Astrocyte (in vitro differentiated cells and primary cell): ENCODE measurements around the gene CFDP1. TPM values are rescaled to one million over a fixed set of nuclear protein-coding genes. Genes with fewer than 3 reads are reported as not detected.

Experiments used
- DNase-seq: peaks from one replicate; pipeline ENCODE4 v3.0.0-alpha.2; 2010; ENCODE audit warnings: low read depth
- FAIRE-seq: peaks from 2 replicates; lab custom pipeline; 2011; peaks lifted over from hg19 to GRCh38; lab: Jason Lieb, UNC
- H2AFZ ChIP-seq: 2 replicates; pipeline ENCODE4 v1.6.0; 2012; ENCODE audit warnings: low read depth, low read length, inconsistent platforms
- H3K27ac ChIP-seq: 2 replicates; pipeline ENCODE4 v1.5.1; 2011; ENCODE audit warnings: low read depth, low read length, inconsistent platforms
- H3K27me3 ChIP-seq: 2 replicates; pipeline ENCODE4 v1.6.0; 2011; ENCODE audit warnings: low read length, inconsistent platforms; ENCODE audit not compliant: insufficient read depth
- H3K36me3 ChIP-seq: 2 replicates; pipeline ENCODE4 v1.5.1; 2011; ENCODE audit warnings: low read length, inconsistent platforms; ENCODE audit not compliant: insufficient read depth
- H3K4me1 ChIP-seq: 2 replicates; pipeline ENCODE4 v1.5.1; 2011; ENCODE audit warnings: low read length, inconsistent platforms; ENCODE audit not compliant: insufficient read depth
- H3K4me2 ChIP-seq: 2 replicates; pipeline ENCODE4 v1.6.0; 2012; ENCODE audit warnings: low read length, inconsistent platforms
- H3K4me3 ChIP-seq: 2 replicates; pipeline ENCODE4 v1.5.1; 2011; ENCODE audit warnings: low read depth, mild to moderate bottlenecking, low read length, inconsistent platforms; ENCODE audit not compliant: insufficient read depth
- H3K79me2 ChIP-seq: 2 replicates; pipeline ENCODE4 v1.6.0; 2012; ENCODE audit warnings: mild to moderate bottlenecking, low read length, inconsistent platforms; ENCODE audit not compliant: insufficient read depth
- H3K9ac ChIP-seq: 2 replicates; pipeline ENCODE4 v1.6.0; 2012; ENCODE audit warnings: mild to moderate bottlenecking, low read length, inconsistent platforms
- H3K9me3 ChIP-seq: 2 replicates; pipeline ENCODE4 v1.5.1; 2012; ENCODE audit warnings: low read depth, mild to moderate bottlenecking, low read length, inconsistent platforms; ENCODE audit not compliant: insufficient read depth
- H4K20me1 ChIP-seq: 2 replicates; pipeline ENCODE4 v1.6.0; 2012; ENCODE audit warnings: low read length, inconsistent platforms; ENCODE audit not compliant: insufficient read depth
- H3K27ac Mint-ChIP-seq: one replicate; pipeline ENCODE4 v1.8.0; 2021; ENCODE audit warnings: mild to moderate bottlenecking, mixed read lengths; ENCODE audit not compliant: unreplicated experiment
- H3K27me3 Mint-ChIP-seq: one replicate; pipeline ENCODE4 v1.8.0; 2021; ENCODE audit warnings: low read depth, mixed read lengths; ENCODE audit not compliant: unreplicated experiment
- H3K36me3 Mint-ChIP-seq: one replicate; pipeline ENCODE4 v1.8.0; 2021; ENCODE audit warnings: low read depth, mixed read lengths; ENCODE audit not compliant: unreplicated experiment
- H3K4me1 Mint-ChIP-seq: one replicate; pipeline ENCODE4 v1.8.0; 2021; ENCODE audit warnings: low read depth, mixed read lengths; ENCODE audit not compliant: unreplicated experiment
- H3K4me3 Mint-ChIP-seq: one replicate; pipeline ENCODE4 v1.8.0; 2021; ENCODE audit warnings: mild to moderate bottlenecking, moderate library complexity, mixed read lengths; ENCODE audit not compliant: unreplicated experiment
- H3K9me3 Mint-ChIP-seq: one replicate; pipeline ENCODE4 v1.8.0; 2021; ENCODE audit warnings: mild to moderate bottlenecking, mixed read lengths; ENCODE audit not compliant: unreplicated experiment
- CTCF ChIP-seq: IDR thresholded peaks from 2 replicates; pipeline ENCODE4 v1.5.1; 2011; ENCODE audit warnings: low read depth, mild to moderate bottlenecking, inconsistent platforms, low read length, moderate library complexity; ENCODE audit not compliant: insufficient read depth
- EZH2 ChIP-seq: IDR thresholded peaks from 2 replicates; pipeline ENCODE4 v1.6.1; 2012; ENCODE audit warnings: mild to moderate bottlenecking, low read length, inconsistent platforms; ENCODE audit not compliant: insufficient read depth
- total RNA-seq: library from RNA; stranded (reverse); gene quantifications from 2 replicates; pipeline ENCODE4 v1.2.1, GENCODE V29; 2021

The CFDP1 gene
- total RNA-seq, 1 donor from 2014 or later: 36.9 TPM

GRCh38 chr16:75261590-75262078, 171.7 kb downstream of the CFDP1 start:
- FAIRE-seq: no peak
- H3K27ac Mint-ChIP-seq: no peak overlapping the region

GRCh38 chr16:75260851-75261589, 172.3 kb downstream of the CFDP1 start:
- Histone ChIP-seq H4K20me1 (peaks cover 87% of the 10 kb centered on the region), H3K9me3 (no peaks in the 10 kb centered on the region), H3K4me1 (peaks cover 51% of the 10 kb centered on the region), H3K9ac (no peak overlapping the region), H3K4me3 (no peak overlapping the region), H3K36me3 (no peaks in the 10 kb centered on the region), H3K27me3 (no peaks in the 10 kb centered on the region), H3K4me2 (peak overlapping the region; percentile 98), H2AFZ (no peak overlapping the region), H3K79me2 (peaks cover 100% of the 10 kb centered on the region), H3K27ac (no peak overlapping the region)
- no peak for TF ChIP-seq EZH2
- peaks cover 10% of the 10 kb centered on the region for H3K36me3 Mint-ChIP-seq
- DNase-seq: no peak
- no peak for FAIRE-seq
- peak overlapping the region; percentile 30 for H3K4me3 Mint-ChIP-seq
- peaks cover 49% of the 10 kb centered on the region for H3K4me1 Mint-ChIP-seq
- peak overlapping the region; percentile 31 for H3K27ac Mint-ChIP-seq
- no peaks in the 10 kb centered on the region for H3K27me3 Mint-ChIP-seq
- no peaks in the 10 kb centered on the region for H3K9me3 Mint-ChIP-seq

More at GRCh38 chr16:75261590-75262078, 171.7 kb downstream of the CFDP1 start:
- Mint-ChIP-seq H3K36me3 (peaks cover 10% of the 10 kb centered on the region), H3K4me3 (no peak overlapping the region), H3K4me1 (peaks cover 49% of the 10 kb centered on the region), H3K9me3 (no peaks in the 10 kb centered on the region), H3K27me3 (no peaks in the 10 kb centered on the region)
- Histone ChIP-seq H3K36me3 (no peaks in the 10 kb centered on the region), H3K9ac (no peak overlapping the region), H4K20me1 (peaks cover 81% of the 10 kb centered on the region), H3K4me1 (peaks cover 51% of the 10 kb centered on the region), H3K9me3 (no peaks in the 10 kb centered on the region), H3K4me2 (peak overlapping the region; percentile 98), H3K27me3 (no peaks in the 10 kb centered on the region), H3K79me2 (peaks cover 100% of the 10 kb centered on the region), H3K4me3 (no peak overlapping the region), H3K27ac (no peak overlapping the region), H2AFZ (no peak overlapping the region)
- no peak for DNase-seq
- TF ChIP-seq EZH2 (no peak), CTCF (no peak)

GRCh38 chr16:75258807-75259141, 174.5 kb downstream of the CFDP1 start:
- no peak overlapping the region for H3K9ac ChIP-seq
- no peak overlapping the region for H3K4me3 ChIP-seq
- Mint-ChIP-seq H3K4me3 (peak overlapping the region; percentile 31), H3K9me3 (no peaks in the 10 kb centered on the region), H3K27me3 (no peaks in the 10 kb centered on the region), H3K4me1 (peaks cover 61% of the 10 kb centered on the region), H3K36me3 (peaks cover 6% of the 10 kb centered on the region), H3K27ac (no peak overlapping the region)
- DNase-seq (no peak), FAIRE-seq (no peak)
- H2AFZ ChIP-seq: no peak overlapping the region
- no peak for TF ChIP-seq CTCF
- no peak for TF ChIP-seq EZH2
- peaks cover 95% of the 10 kb centered on the region for H4K20me1 ChIP-seq
- H3K4me1 ChIP-seq: peaks cover 58% of the 10 kb centered on the region
- H3K4me2 ChIP-seq: no peak overlapping the region
- no peak overlapping the region for H3K27ac ChIP-seq
- no peaks in the 10 kb centered on the region for H3K9me3 ChIP-seq
- no peaks in the 10 kb centered on the region for H3K27me3 ChIP-seq
- H3K79me2 ChIP-seq: peaks cover 99% of the 10 kb centered on the region
- H3K36me3 ChIP-seq: no peaks in the 10 kb centered on the region
